Fibroblast of villous mesenchyme (primary cell): Measurements from ENCODE around the gene SYT1. TPM values are rescaled to one million over a fixed set of nuclear protein-coding genes. Genes with fewer than 3 reads are reported as not detected.

Experiments used
- DNase-seq: peaks from one replicate; pipeline ENCODE4 v3.0.0-alpha.2; 2010; ENCODE audit warnings: low read depth
- H3K4me3 ChIP-seq: 2 replicates; pipeline ENCODE4 v1.5.1; 2011; ENCODE audit warnings: low read depth, mild to moderate bottlenecking, low read length
- CTCF ChIP-seq: IDR thresholded peaks from 2 replicates; pipeline ENCODE4 v1.5.1; 2012; ENCODE audit warnings: low read depth, mild to moderate bottlenecking, low read length; ENCODE audit not compliant: insufficient read depth
- total RNA-seq: library from RNA; depleted of rRNA; stranded (reverse); fragments of >200 nt; gene quantifications from 2 replicates; pipeline ENCODE4 v1.2.3, GENCODE V29; 2012

SYT1 gene
- total RNA-seq, 1 donor, result 3.9 TPM

GRCh38 chr12:79307340-79307739, 442.8 kb downstream of the SYT1 start:
- no peak overlapping the region for H3K4me3 ChIP-seq
- TF ChIP-seq CTCF, result no peak
- DNase-seq, result no peak

- DNase-seq, result no peak
- TF ChIP-seq CTCF, result no peak
- no peak overlapping the region for H3K4me3 ChIP-seq
Measured at GRCh38 chr12:79309039-79309438, 444.5 kb downstream of the SYT1 start.

GRCh38 chr12:79317179-79317847, 452.7 kb downstream of the SYT1 start:
- H3K4me3 ChIP-seq, result no peak overlapping the region
- no peak for TF ChIP-seq CTCF
- no peak for DNase-seq

GRCh38 chr12:79322905-79323304, 458.3 kb downstream of the SYT1 start:
- no peak for TF ChIP-seq CTCF
- DNase-seq, result no peak
- H3K4me3 ChIP-seq, result no peak overlapping the region

- DNase-seq, result no peak
- no peak for TF ChIP-seq CTCF
- H3K4me3 ChIP-seq, result no peak overlapping the region
Measured at GRCh38 chr12:79324571-79324970, 460.0 kb downstream of the SYT1 start.

- no peak for DNase-seq
- no peak overlapping the region for H3K4me3 ChIP-seq
- no peak for TF ChIP-seq CTCF
Measured at GRCh38 chr12:79326222-79326621, 461.6 kb downstream of the SYT1 start.

GRCh38 chr12:79326663-79327062, 462.1 kb downstream of the SYT1 start:
- no peak overlapping the region for H3K4me3 ChIP-seq
- TF ChIP-seq CTCF, result no peak
- no peak for DNase-seq
